ENCODE measurements around the gene PATJ.

PATJ gene

GRCh38 chr1:61993331-61993961 is 251.2 kb downstream of the PATJ start:
- DNase-seq = no peak

GRCh38 chr1:61995641-61996040 is 253.4 kb downstream of the PATJ start:
- DNase-seq = no peak

DNA sequence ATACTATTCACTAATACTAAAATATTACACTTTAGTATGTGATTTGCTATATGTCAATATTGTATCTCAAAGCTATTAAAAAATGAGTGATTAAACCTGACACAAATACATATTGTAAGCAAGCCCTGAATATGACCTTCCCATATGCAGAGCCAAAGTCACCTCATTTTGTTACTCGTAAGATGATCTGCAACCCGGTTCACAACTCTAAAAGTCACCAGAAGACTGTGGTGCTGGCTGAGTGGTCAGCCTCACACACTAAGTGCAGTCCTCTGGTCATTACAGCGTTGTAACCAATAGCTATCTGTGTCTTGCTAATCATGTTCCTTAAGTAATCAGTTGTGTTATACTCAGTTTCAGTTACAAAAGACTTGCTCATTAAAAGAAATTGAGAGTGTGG is 254.8 kb downstream of the PATJ start:
- no peak for DNase-seq

DNA sequence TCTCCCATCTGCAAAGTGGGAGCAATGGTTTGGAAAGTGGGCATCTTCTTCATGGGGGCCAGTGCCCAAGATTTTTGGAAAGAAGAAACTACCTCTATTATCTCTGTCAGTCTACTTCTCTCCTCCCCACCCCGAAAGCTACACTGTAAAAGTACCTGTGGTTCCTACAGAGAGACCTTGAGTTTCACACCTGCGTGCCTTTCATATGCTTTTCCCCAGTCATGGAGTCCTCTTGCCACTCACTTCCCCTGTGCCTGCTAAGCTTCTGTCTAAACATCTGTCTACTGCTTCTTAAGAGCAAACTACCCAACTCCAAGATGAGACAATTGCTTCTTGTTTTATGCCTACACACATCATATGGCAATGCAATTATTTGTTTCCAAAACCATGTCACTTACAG is 261.5 kb downstream of the PATJ start:
- no peak for DNase-seq

DNA sequence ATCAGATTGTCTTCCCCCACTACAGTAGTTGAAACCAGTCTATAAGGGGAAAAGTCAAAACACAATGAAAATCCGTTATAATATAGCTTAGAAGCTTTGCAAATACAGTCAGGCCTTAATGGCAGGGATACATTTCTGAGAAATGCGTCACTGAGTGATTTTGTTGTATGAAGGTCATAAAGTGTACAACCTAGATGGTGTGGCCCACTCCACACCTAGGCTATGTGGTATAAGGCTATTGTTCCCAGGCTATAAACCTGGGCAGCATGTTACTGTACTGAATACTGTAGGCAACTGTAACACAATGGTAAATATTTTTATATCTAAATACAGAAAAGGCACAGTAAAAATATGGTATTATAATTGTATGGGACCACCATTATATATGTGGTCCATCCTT is 264.4 kb downstream of the PATJ start:
- DNase-seq = no peak

DNA sequence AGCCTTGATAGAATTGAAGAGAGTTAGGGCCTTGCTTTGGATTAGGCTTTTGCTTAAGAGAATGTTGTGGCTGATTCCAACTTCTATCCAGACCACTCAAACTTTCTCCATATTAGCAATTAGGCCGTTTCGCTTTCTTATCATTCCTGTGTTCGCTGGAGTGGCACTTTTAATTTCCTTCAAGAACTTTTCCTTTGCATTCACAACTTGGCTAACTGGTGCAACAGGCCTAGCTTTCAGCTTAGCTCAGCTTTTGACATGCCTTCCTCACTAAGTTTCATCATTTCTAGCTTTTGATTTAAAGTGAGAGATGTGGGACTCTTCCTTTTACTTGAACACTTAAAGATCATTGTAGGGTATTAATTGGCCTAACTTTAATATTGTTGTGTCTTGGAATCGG is 268.7 kb downstream of the PATJ start:
- DNase-seq = no peak

- DNase-seq = no peak
Measured at GRCh38 chr1:62012095-62012494, 269.8 kb downstream of the PATJ start.

GRCh38 chr1:62012836-62013235 is 270.6 kb downstream of the PATJ start:
- DNase-seq = peak; percentile 27

DNA sequence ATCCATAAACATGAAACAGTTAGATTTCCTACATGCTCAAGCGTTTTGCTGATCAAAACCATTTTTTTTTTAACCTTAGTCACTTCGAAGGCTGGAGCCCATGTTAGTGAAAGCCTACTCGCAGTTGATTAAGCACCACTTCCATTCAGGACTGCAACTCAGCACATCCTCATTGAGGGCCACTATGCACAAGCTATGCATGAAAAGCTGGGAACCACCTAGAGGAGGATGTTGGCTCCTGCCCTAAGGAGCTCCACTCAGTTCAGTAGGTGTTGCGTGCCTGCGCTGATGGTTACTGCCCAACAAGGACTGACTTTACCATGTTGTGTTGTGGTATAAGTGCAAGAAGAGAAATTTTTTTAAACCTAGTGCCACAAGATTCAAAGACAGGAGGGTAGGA is 271.0 kb downstream of the PATJ start:
- DNase-seq = peak; percentile 21

GRCh38 chr1:62022382-62022983 is 280.2 kb downstream of the PATJ start:
- no peak for DNase-seq

DNA sequence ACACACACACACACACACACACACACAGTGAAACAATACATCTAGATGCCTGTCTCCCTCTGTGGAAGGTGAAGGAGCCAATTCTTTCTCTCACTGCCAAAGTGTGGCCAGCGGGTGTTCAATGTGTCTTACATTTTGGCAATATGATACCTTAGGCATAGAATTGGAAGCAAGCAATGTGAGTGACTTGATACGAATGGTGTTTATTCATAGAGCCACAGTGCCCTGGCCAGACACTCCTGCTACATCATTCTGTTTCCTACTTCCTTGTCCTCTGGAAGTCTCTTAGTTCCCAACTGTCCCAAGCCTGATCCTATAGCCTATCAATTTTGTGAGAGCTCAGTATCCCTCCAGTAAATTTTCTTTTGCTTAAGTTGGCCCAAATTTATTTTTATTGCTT is 282.4 kb downstream of the PATJ start:
- no peak for DNase-seq

- no peak for DNase-seq
Measured at GRCh38 chr1:62025154-62025553, 282.9 kb downstream of the PATJ start.

DNA sequence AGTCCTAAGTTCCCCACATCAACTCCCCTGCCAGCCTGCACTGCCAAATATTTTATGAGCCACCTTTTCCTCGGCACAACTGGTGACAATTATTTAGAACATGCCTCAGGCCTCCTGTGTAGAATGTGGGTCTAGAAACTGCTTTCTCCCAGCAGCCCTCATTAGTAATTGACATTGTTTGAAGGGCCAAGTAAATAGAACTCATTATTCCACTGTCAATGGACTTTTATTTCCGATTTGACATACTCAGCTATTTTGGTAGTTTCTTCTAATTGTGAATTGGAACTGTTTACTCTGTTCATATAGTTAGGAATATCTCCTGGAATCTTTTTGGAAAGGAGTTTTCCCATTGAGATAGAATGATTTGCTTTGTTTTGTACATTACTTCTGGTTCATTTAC is 283.6 kb downstream of the PATJ start:
- DNase-seq = peak; percentile 24

- DNase-seq = no peak
Measured at GRCh38 chr1:62029704-62030103, 287.4 kb downstream of the PATJ start.

- no peak for DNase-seq
Measured at GRCh38 chr1:62034790-62035189, 292.5 kb downstream of the PATJ start.

- DNase-seq = no peak
Measured at GRCh38 chr1:62037274-62037673, 295.0 kb downstream of the PATJ start.

GRCh38 chr1:62038594-62039284 is 296.5 kb downstream of the PATJ start:
- no peak for DNase-seq

- no peak for DNase-seq
Measured at GRCh38 chr1:62040450-62040849, 298.2 kb downstream of the PATJ start.

GRCh38 chr1:62040973-62041372 is 298.7 kb downstream of the PATJ start:
- DNase-seq = no peak

- no peak for DNase-seq
Measured at GRCh38 chr1:62043154-62043553, 300.9 kb downstream of the PATJ start.

GRCh38 chr1:62045574-62045973 is 303.3 kb downstream of the PATJ start:
- peak; percentile 27 for DNase-seq

GRCh38 chr1:62046927-62047326 is 304.6 kb downstream of the PATJ start:
- DNase-seq = no peak

DNA sequence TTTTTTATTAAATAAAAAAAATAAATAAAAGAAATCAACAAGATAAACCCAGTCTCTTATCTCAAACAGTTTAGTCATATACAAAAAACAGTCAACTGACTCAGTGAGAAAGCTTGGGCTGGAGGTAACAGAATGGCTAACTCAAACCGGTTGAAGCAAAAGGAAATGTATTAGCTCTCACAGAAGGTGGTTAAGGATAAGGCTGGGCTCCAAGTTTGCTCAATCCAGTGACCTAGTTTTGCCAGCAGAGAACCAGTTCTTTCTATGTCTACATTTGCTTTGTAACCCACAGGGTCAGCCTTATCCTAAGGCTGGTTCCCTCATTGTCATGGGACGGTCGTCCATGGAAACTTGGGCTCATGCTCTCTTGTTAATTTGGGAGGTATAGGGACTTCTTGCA is 307.9 kb downstream of the PATJ start:
- no peak for DNase-seq

DNA sequence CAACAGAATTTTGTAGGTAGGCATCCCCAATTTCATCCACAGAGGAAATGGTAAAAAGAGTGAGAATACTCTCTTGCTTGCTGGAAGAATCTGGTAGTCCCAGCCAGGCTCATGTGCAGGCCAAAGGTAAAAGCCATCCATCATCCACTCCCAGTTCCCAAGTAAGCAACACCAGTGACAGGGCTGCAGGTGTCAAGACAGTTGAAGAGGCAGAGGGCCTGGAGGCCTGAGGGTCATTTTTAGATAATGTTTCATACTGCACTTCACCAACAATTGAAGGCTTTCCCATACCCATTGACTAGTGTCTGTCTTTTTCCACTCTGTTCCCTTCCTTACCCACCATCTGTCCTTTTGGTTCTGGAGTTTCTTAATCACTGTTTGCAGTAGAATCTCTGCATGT is 310.7 kb downstream of the PATJ start:
- no peak for DNase-seq

GRCh38 chr1:62054188-62054587 is 311.9 kb downstream of the PATJ start:
- DNase-seq = no peak
